HepG2 (cell line): ENCODE measurements around the gene RNASE9. TPM values are rescaled to one million over a fixed set of nuclear protein-coding genes. Genes with fewer than 3 reads are reported as not detected.

Source experiments
- ATAC-seq: fragments of 200-7000 bp; cut with Tn5 transposase; 3 replicates; pipeline ENCODE4 v1.9.1; 2020; ENCODE audit warnings: mild to moderate bottlenecking, moderate library complexity
- BruUV-seq: library from RNA; stranded (reverse); fragments of 400-500 nt; replicated peaks from 2 replicates; lab custom pipeline; 2021; lab: Mats Ljungman, UMichigan
- CTCF ChIA-PET: fragments of 300-600 bp; formaldehyde crosslinking; extraction: SDS; loops from one replicate; lab custom pipeline; 2021; ENCODE audit warnings: low total read pairs, inconsistent platforms, low intra/inter-chr PET ratio; lab: Yijun Ruan, JAX
- POLR2A ChIA-PET: fragments of 350-600 bp; sonication (Branson Sonifier 250); formaldehyde crosslinking; loops from one replicate; lab custom pipeline; 2020; ENCODE audit warnings: antibody characterized with exemption, inconsistent platforms; lab: Yijun Ruan, JAX
- DNase-seq: peaks from one replicate; pipeline ENCODE4 v3.0.0-alpha.2; 2015; ENCODE audit warnings: low spot score
- FAIRE-seq: peaks from 3 replicates; lab custom pipeline; 2011; peaks lifted over from hg19 to GRCh38; lab: Jason Lieb, UNC
- H2AFZ ChIP-seq: one replicate; pipeline ENCODE4 v1.6.1; 2011; ENCODE audit warnings: low read length, inconsistent platforms
- H3K27ac ChIP-seq: fragments of 300-600 bp; 3 replicates; pipeline ENCODE4 v1.8.0; 2011; ENCODE audit warnings: mixed run types, mild to moderate bottlenecking, mixed read lengths, low read length, inconsistent platforms; ENCODE audit not compliant: insufficient read depth; ENCODE audit errors: extremely low read length
- H3K27me3 ChIP-seq, 2 experiments: fragments of 200-600 bp in 1 of 2; 2 replicates in 1 of 2; 3 replicates in 1 of 2; pipeline versions ENCODE4 v1.6.0 to v1.8.0; 2011; ENCODE audit warnings: low read length in 2 of 2, mild to moderate bottlenecking in 2 of 2, moderate library complexity in 2 of 2, inconsistent platforms in 1 of 2; ENCODE audit not compliant: insufficient read depth in 2 of 2, control insufficient read depth in 1 of 2
- H3K36me3 ChIP-seq, 2 experiments: fragments of 200-600 bp in 1 of 2; replicated peaks in 1 of 2; 2 replicates in 1 of 2; 3 replicates in 1 of 2; pipeline versions ENCODE4 v1.5.1 to v1.8.0; 2011; ENCODE audit warnings: low read length in 2 of 2, inconsistent platforms in 1 of 2; ENCODE audit not compliant: insufficient read depth in 2 of 2, control insufficient read depth in 1 of 2
- H3K4me1 ChIP-seq: 2 replicates; pipeline ENCODE4 v1.5.1; 2012; ENCODE audit warnings: low read length, inconsistent platforms; ENCODE audit not compliant: insufficient read depth
- H3K4me2 ChIP-seq: 2 replicates; pipeline ENCODE4 v1.6.0; 2011; ENCODE audit warnings: low read depth, low read length, inconsistent platforms
- H3K4me3 ChIP-seq, 3 experiments: fragments of 200-600 bp in 1 of 3; sonication (generic), shearing (Covaris generic) in 1 of 3; replicated peaks in 1 of 3; 2 replicates each; pipeline ENCODE4 v1.5.1; 2011 to 2016; ENCODE audit warnings: low read length in 3 of 3, inconsistent platforms in 2 of 3, low read depth in 2 of 3, mild to moderate bottlenecking in 2 of 3, control low read depth in 1 of 3, mixed read lengths in 1 of 3; ENCODE audit not compliant: insufficient read depth in 1 of 3
- H3K79me2 ChIP-seq: one replicate; pipeline ENCODE4 v1.6.1; 2011; ENCODE audit warnings: low read length, inconsistent platforms; ENCODE audit not compliant: insufficient read depth
- H3K9ac ChIP-seq: 2 replicates; pipeline ENCODE4 v1.6.0; 2011; ENCODE audit warnings: mild to moderate bottlenecking, low read depth, low read length, inconsistent platforms; ENCODE audit not compliant: insufficient read depth
- H3K9me3 ChIP-seq: 2 replicates; pipeline ENCODE4 v1.5.1; 2012; ENCODE audit warnings: mild to moderate bottlenecking, low read length
- H4K20me1 ChIP-seq: 2 replicates; pipeline ENCODE4 v1.6.0; 2011; ENCODE audit warnings: inconsistent platforms, mild to moderate bottlenecking, low read length, moderate library complexity; ENCODE audit not compliant: insufficient read depth
- ATF6 ChIP-seq: sonication (generic); formaldehyde crosslinking; conservative IDR thresholded peaks from 2 replicates; pipeline ENCODE4 v1.4.0; 2020; ENCODE audit warnings: missing genetic modification reagents
- EZH2 ChIP-seq: conservative IDR thresholded peaks from 2 replicates; pipeline ENCODE4 v1.6.1; 2012; ENCODE audit warnings: mild to moderate bottlenecking, low read depth, low read length, moderate library complexity
- PHF5A ChIP-seq: IDR thresholded peaks from one replicate; pipeline ENCODE4 v1.6.1; 2018; ENCODE audit warnings: low read depth, missing genetic modification reagents; ENCODE audit not compliant: unreplicated experiment
- RBM22 ChIP-seq: fragments of 200-400 bp; formaldehyde crosslinking; optimal IDR thresholded peaks from 2 replicates; pipeline ENCODE3; 2017; ENCODE audit warnings: mild to moderate bottlenecking, low read length, moderate library complexity
- TAF15 ChIP-seq: fragments of 200-400 bp; formaldehyde crosslinking; IDR thresholded peaks from one replicate; pipeline ENCODE4 v1.6.1; 2018; ENCODE audit warnings: mild to moderate bottlenecking, low read depth, low read length; ENCODE audit not compliant: poor library complexity, severe bottlenecking
- ZNF317 ChIP-seq: sonication (generic); formaldehyde crosslinking; IDR thresholded peaks from 2 replicates; pipeline ENCODE4 v1.5.0; 2020; ENCODE audit warnings: mild to moderate bottlenecking, missing genetic modification reagents
- ZNF431 ChIP-seq: sonication (generic); formaldehyde crosslinking; IDR thresholded peaks from 2 replicates; pipeline ENCODE4 v1.9.0; 2022; ENCODE audit warnings: missing genetic modification reagents, low read depth, mild to moderate bottlenecking, borderline replicate concordance
- ZNF713 ChIP-seq: sonication (generic); formaldehyde crosslinking; IDR thresholded peaks from 2 replicates; pipeline ENCODE4 v1.4.0; 2020; ENCODE audit warnings: mild to moderate bottlenecking, missing genetic modification reagents
- WGBS: methylation state at CpG from one replicate; pipeline ENCODE4 v1.1.6; 2017; ENCODE audit warnings: low lambda C conversion rate; 5-methylcytosine and 5-hydroxymethylcytosine counted together
- in situ Hi-C: cut with HindIII; loops from 2 replicates; pipeline ENCODE4 v1.10.0; 2017; ENCODE audit warnings: low pct_unique_long_range_greater_than_20kb; ENCODE audit not compliant: extremely low pct_ligation_motif_present
- intact Hi-C: fragments of 100-400 bp; cut with micrococcal nuclease; formaldehyde crosslinking; loops from one replicate; pipeline ENCODE4 v1.10.0; 2022; ENCODE audit not compliant: unreplicated experiment
- polyA plus RNA-seq, 8 experiments: library from polyadenylated mRNA; depleted of rRNA in 3 of 8; stranded (reverse) in 7 of 8; unstranded in 1 of 8; fragments of >200 nt; fragmentation: Illumina TruSeq in 4 of 8; extraction: Trizol in 4 of 8; gene quantifications; 2 replicates each; pipeline versions ENCODE4 v1.2.1 to v1.2.3, GENCODE V29; 2011 to 2016; ENCODE audit warnings: low read depth in 4 of 8, missing spikeins in 1 of 8, mixed read lengths in 1 of 8; ENCODE audit not compliant: insufficient read depth in 1 of 8
- total RNA-seq, 5 experiments: library from RNA; depleted of rRNA; stranded (reverse); fragments of >200 nt; fragmentation: Illumina TruSeq; extraction: Trizol; gene quantifications; 2 replicates each; pipeline ENCODE4 v1.2.3, GENCODE V29; 2016; ENCODE audit warnings: low read depth in 1 of 5

RNASE9 gene
- total and polyA plus RNA-seq, 2 of the 13 experiments (the other 11 are each of a cell fraction or from before 2014, with no cell fraction given), result not detected

GRCh38 chr14:20516921-20517320, 43.9 kb downstream of the RNASE9 start:
- Histone ChIP-seq H2AFZ (no peak overlapping the region), H3K27me3 (0 out of 5 replicates have a peak, but pooled peaks cover 0 to under 1% of the 10 kb centered on the region in 2 experiments), H3K79me2 (no peaks in the 10 kb centered on the region), H3K27ac (no peak overlapping the region), H3K36me3 (no peaks in the 10 kb centered on the region), H3K9me3 (0 out of 2 replicates have a peak, but pooled peaks cover 4% of the 10 kb centered on the region), H3K4me3 (no peak overlapping the region), H3K4me2 (no peak overlapping the region), H4K20me1 (no peaks in the 10 kb centered on the region), H3K9ac (no peak overlapping the region), H3K4me1 (no peaks in the 10 kb centered on the region)
- no peak for TF ChIP-seq ZNF431 (CRISPR knock-in tag)
- no peak for TF ChIP-seq EZH2
- no peak for TF ChIP-seq PHF5A (CRISPR knock-in tag)
- no peak for TF ChIP-seq TAF15
- TF ChIP-seq ZNF713 (CRISPR knock-in tag), result no peak
- no peak for TF ChIP-seq ATF6 (CRISPR knock-in tag)
- TF ChIP-seq RBM22, result no peak
- TF ChIP-seq ZNF317 (CRISPR knock-in tag), result no peak
- WGBS, result 18% methylated on average over 4 of the region's 4 CpGs
- DNase-seq (no peak), ATAC-seq (no peak), FAIRE-seq (no peak)
- BruUV-seq, result no TSS peak
- in situ Hi-C loops, result no loop called here
- intact Hi-C loops, result no loop called here
- POLR2A ChIA-PET, result no interaction called here
- CTCF ChIA-PET, result no interaction called here
